Mucosa of gallbladder (tissue), 1 donor: Measurements from ENCODE around the gene MRGPRF. TPM values are rescaled to one million over a fixed set of nuclear protein-coding genes. Genes with fewer than 3 reads are reported as not detected.
"Not testable (repeated sequence)": the region's sequence is repeated elsewhere in the genome, so short reads cannot be mapped to it uniquely, and the experiment has no call there.

ENCODE experiments used
- DNase-seq: peaks from one replicate; pipeline ENCODE4 v3.0.0-alpha.2; 2020; ENCODE audit warnings: low spot score
- total RNA-seq: library from RNA; stranded (reverse); gene quantifications from one replicate; pipeline ENCODE4 v1.2.1, GENCODE V29; 2021
- donor health status: DM: no; HTN: no; CAD: no.

MRGPRF gene
- total RNA-seq, 1 donor from 2014 or later: 43.8 TPM

DNA sequence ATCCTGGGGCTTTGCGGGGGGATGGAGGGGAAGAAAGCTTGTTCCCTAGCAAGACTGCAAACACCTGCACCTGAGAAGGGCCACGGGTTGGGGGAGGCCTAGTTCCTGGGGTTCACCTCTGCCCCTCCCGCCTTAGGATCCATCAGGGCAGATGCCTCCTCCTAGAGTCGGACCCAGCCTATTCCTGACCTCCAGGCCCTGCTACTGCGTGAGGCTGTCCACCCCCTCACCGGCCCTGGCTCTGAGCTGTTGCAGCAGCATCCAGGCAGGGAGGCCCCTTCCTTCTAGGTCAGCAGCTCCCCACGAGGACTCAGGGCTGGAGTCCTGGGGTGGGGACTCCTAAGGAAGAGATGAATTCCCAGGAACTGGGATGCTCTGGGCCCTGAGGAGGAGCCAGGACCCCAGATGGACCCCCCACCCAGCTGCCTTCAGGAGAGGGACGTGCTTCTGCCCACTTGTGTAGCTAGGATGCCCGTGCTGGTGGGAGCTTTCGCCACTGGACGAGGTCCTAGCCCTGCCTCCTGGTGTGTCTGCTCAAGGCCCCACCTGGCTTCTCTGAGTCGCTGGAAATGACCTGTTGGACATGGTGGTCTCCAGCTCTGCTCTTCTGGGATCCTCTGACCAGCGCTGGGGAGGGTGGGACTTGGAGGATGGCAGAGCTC lies 10.3 kb downstream of the MRGPRF start:
- no peak for DNase-seq

DNA sequence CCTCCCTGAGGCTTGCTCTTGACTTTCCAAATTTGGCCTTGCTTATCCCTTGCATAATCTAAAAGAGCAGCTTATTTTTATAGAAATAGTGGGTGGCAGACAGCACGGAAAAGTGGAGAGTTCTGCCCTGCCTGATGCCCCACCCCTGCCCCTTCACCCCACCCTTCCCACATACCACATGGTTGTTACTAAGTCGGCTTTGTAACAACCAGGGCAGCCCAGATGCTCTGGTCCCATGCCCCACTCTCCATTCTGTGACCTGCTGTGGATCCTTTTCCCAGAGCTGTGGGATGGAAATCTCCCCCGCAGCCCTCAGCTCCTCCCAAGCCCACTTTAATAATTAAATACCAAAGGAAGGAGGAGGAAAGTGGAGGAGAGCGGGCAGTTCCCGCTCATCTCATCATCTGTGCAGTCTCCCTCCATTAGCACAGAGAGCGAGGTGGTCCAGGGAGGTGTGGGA lies 10.9 kb downstream of the MRGPRF start:
- no peak for DNase-seq

GRCh38 chr11:69001243-69002081 lies 11.6 kb downstream of the MRGPRF start:
- no peak for DNase-seq

DNA sequence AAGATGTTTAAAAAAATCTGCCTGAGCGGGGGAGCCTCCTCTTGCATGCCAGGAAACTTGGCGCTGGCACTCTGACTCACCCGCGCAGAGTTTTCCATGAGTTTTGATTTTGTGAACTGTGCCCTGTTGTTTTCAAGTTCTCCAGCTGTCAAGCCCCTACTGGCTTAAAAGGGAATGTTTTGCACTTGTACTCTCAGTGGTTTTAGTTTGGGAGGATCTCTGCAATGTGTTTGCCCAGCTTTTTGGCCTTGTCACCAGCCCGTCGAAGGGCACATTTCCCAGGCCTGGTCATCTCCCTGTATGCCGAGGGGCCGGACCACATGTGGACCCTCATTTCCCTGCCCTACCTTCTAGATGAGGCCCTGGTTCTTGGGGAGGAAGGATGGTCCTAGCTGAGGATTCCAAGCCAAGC lies 12.2 kb downstream of the MRGPRF start:
- DNase-seq: no peak

DNA sequence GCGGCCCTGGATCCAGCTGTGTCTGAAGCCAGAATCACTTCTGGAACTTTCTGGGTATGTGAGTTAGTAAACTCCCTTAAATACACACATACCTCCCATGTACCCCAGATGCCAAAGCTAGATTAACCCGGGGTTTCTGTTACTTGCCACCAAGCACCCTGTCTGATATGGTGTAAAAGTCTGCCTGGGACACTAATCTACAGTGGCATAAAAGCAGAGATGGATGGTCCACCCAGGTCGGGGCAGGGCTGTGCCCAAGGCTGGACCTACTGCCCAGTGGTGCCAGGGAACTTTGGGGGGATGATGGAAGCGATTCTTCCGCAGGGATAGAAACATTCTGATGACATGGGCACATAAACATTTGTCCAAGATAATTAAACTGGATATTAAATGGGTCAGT lies 12.7 kb downstream of the MRGPRF start:
- DNase-seq: no peak

DNA sequence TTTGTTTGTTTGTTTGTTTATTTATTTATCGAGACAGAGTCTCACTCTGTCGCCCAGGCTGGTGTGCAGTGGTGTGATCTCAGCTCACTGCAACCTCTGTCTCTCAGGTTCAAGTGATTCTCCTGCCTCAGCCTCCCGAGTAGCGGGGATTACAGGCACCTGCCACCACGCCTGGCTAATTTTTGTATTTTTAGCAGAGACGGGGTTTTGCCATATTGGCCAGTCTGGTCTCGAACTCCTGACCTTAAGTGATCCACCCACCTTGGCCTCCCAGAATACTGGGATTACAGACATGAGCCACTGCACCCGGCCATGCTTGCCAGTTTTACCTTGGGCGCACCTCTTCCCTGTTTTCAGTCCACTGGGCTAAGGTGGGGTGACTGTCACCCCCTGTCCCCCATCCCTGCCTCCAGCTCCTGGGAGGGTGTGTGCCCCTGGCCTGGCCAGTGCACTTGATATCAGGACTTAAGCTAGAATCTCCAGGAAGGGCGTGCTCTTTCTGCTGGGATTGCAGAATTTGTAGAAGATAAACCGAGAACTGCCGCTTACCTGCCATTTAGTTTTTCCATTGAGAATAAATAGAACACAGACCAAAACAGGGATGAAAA lies 13.2 kb downstream of the MRGPRF start:
- DNase-seq: not testable (repeated sequence)

GRCh38 chr11:68999093-68999747 lies 13.8 kb downstream of the MRGPRF start:
- no peak for DNase-seq

DNA sequence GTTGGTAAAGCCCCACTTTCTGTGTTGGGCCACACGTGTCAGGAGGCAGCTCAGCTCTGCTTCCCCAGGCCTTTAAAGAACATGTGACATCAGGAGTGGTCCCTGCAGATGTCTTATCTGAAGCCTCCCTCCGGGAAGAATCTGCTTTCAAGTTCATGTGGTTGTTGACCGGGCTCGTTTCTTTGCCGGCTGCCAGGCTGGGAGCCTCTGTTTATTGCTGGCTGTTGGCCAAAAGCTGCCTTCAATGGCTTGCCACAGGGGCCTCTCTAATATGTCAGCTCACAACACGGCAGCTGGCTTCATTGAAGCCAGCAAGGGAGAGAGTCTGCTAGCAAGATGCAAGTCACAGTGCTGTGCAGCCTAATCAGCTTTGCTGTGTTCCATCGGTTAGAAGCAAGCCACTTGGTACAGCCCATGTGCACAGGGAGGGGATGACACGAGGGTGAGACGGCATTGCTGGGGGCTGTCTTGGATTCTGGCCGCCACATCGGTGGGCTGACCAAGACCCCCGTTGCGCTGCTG lies 14.6 kb downstream of the MRGPRF start:
- no peak for DNase-seq

DNA sequence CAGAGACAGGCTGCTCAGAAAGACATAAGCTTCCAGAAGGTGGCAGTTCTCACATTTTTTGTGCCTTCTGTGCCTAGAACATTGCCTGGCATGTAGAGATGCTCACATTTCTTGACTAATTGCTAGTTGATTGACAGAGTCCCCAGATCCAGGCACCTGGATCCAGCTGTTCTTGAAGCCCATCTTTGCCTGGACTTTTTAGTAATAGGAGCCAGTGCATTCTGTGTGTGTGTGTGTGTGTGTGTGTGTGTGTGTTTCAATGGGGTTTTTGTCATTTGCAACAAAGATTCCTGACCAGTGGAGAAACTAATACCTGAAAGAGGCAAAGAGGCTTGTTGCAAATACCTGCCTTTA lies 15.1 kb downstream of the MRGPRF start:
- no peak for DNase-seq

GRCh38 chr11:68997124-68997994 lies 15.7 kb downstream of the MRGPRF start:
- no peak for DNase-seq

DNA sequence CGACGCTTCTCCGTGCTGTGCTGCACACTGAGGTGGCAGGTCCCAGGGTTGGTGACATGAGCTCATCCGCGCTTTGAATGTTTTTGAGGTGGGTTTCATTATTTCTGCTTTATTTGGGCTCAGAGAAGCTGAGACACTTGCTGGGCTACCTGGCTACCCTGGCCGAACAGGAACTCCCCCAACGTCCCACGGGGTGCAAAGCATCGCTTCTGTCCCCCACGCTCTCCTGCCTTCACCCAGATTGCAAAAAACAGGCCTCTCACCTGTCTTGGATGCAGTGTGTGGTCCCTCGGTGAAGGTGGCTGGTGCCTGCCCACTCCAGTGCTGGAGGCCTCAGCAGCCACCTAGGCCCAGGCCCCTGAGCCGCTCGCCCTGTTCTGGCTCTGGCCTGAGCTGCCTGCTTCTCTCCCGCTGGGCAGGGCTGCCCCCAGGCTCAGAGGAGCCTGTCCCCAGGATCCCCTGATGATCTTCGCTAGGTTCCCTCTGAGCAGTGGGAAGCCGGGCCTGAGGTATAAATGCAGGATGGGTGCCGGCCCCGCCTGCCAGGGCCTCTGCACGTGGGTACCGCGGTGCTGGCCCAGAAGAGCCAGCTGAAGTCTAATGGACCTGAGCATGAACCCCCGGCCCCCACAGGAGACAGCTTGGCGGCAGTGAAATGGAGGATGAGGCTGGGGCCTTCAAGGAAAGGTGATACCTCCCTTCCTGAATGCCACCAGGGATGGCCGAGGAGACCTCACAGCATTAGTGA lies 16.5 kb downstream of the MRGPRF start:
- DNase-seq: no peak

DNA sequence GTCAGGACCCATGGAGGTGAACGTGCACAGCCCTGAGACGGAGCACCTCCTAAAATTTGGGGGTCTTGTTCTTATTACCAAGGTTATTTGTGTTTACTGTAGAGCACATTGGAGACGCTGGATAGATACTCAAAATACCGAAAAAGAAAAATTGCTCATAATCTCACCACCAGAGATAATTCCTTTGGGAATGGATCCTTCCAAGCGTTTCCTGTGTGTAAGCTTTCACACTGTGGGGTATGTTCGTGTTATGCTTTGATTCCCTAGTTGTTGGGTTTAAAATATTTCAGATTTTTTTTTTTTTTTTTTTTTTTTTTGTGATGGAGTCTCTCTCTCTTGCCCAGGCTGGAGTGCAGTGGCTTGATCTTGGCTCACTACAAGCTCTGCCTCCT lies 18.2 kb downstream of the MRGPRF start:
- no peak for DNase-seq

DNA sequence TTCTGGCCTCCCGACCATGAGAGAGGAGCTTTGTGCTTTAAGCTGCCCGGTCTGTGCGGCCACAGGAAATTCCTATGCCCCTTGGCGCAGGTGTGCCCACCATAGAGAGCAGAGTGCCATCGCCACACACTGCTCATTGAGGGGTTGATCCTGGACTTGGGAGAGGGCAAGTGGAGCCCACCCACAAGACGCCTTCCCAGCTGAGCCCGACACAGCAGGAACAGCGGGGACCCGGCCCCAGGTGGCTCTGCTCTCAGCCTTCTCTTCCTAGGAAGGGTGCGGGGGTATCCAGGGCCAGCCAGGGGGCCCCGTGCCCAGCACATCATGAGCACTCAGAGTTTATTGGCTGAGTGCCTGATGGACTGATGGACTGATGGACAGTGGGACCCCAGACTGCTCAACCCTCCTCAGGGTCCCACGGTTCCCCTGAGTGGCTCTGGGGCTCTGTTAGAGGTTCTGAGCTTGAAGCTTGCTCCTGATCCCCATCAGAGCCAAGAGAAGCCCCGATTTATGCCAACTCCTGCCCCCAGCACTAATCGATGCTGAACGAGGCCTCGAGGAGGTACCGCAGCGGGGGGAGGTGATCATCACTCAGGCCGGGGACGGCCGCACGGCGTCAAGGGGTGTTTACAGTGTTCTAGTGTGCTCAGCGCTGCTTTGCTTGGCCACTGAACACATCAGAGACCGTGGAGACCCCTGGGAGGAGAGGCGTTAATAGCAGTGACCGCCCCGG lies 18.7 kb downstream of the MRGPRF start:
- no peak for DNase-seq

DNA sequence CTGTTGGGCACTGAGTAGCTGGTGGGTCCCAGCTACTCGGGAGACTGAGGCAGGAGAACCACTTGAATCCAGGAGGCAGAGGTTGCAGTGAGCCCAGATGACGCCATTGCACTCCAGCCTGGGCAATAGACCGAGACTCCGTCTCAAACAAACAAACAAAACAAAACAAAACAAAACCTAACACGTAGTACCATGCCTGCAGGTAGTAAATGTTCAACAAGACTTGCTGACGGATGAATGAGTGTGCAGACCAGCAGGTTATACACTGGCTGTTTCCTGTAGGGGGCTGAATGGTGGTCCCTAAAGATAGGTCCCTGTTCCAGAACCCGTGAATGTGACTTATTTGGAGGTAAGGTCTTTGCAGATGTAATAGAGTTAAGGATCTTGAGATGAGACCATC lies 19.5 kb downstream of the MRGPRF start:
- no peak for DNase-seq

DNA sequence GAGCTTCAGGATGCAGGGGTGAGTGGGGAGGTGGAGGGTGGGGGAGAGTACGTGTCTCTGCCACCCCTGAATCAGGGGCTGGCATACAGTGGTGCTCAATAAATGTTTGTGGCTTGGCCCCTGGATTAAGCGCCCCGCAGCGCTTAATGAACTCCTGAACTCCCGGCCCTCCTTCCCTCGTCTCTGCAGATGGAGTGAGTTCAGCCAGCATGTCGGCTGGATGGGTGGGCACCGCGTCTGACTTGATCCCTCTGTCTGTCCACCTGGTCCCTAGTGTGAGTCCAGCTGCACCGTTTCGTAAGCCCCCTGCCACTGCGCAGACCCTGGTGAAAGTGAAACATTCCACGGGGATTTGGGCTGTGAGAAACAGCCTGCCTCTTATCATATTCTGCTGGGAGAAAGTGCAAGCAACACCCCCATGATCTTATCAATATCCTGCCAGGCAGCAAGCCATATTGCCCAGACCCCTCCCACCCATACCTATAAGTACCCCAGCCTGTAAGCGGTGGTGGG lies 20.2 kb downstream of the MRGPRF start:
- DNase-seq: no peak

- DNase-seq: no peak
Observed at GRCh38 chr11:68990995-68991780, 21.9 kb downstream of the MRGPRF start.

- DNase-seq: no peak
Observed at GRCh38 chr11:68989936-68990606, 23.0 kb downstream of the MRGPRF start.

- DNase-seq: no peak
Observed at GRCh38 chr11:68988491-68988890, 24.6 kb downstream of the MRGPRF start.
